DMS114 treated with DMSO at 0.1 percent for 48 hours (cell line): Measurements from ENCODE around the gene RGCC.
"Not testable (repeated sequence)": the region's sequence is repeated elsewhere in the genome, so short reads cannot be mapped to it uniquely, and the experiment has no call there.

Experiments used
- DNase-seq: peaks from one replicate; lab custom pipeline; 2025; ENCODE audit not compliant: unreplicated experiment; lab: John Stamatoyannopoulos, UW

The RGCC gene

DNA sequence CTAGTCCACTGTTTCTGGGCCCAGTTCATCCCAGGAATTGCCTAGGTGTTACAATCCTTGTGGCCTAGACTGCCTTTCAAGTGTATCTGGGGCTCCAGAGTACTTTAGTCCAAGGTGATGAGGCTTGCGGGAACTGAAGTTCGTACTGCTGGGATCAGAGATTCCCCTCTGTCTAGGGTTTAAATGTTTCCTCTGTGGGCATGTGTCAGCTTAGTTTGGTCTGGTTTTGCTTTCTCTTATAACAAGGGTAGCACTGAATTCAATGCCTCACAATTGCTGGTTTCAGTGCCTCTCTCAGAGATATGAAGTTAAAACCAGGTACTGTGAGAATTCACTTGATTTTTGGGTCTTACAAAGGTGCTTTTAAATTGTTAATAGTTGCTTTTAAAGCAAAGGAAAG, 30.8 kb downstream of the RGCC start:
- DNase-seq: no peak

DNA sequence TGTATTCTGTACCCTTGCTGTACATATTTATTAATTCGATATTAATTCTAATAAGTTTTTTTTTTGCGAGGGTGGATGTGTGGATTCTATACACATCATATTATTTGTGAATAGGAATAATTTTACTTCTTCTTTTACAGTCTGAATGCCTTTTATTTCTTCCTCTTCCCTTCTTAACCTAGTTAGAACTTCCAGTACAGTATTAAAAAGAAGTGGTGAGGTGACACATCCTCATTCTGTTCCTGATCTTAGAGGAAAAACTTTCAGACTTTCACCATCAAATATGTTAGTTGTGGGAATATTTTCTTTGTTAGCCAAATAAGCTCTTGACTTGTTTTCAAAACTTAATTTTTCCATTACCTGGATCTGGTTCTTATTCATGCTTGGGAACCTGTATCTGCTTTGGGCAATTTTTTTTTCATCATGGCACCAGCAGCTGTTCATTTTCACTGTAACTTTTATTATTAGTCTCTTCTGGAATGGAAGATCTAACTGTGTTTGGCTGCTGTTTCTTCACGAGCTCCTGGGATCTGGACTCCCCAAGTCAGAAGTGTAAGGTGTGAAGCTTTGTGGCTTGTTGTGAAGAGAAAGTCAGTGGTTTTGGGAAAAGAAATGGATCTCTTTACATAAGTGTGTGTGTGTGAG, 33.1 kb downstream of the RGCC start:
- DNase-seq: no peak

DNA sequence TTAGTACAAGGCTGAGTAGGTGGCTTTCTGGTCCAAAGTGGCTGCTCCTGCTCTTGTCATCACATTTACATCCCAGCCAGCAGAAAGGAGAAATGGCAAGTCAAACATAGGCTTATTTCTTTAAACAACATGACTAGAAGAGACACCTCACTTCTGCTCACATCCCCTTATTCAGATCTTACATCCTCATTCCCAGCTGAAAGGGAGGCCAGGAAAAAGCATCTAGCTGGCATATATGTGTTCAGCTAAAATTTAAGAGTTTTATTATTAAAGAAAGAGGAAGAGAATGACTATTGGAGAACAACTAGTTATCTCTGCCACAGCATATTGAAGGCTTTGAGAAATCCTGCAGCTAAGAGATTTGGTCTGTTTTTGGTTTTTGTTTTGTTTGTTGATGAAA, 34.1 kb downstream of the RGCC start:
- no peak for DNase-seq

DNA sequence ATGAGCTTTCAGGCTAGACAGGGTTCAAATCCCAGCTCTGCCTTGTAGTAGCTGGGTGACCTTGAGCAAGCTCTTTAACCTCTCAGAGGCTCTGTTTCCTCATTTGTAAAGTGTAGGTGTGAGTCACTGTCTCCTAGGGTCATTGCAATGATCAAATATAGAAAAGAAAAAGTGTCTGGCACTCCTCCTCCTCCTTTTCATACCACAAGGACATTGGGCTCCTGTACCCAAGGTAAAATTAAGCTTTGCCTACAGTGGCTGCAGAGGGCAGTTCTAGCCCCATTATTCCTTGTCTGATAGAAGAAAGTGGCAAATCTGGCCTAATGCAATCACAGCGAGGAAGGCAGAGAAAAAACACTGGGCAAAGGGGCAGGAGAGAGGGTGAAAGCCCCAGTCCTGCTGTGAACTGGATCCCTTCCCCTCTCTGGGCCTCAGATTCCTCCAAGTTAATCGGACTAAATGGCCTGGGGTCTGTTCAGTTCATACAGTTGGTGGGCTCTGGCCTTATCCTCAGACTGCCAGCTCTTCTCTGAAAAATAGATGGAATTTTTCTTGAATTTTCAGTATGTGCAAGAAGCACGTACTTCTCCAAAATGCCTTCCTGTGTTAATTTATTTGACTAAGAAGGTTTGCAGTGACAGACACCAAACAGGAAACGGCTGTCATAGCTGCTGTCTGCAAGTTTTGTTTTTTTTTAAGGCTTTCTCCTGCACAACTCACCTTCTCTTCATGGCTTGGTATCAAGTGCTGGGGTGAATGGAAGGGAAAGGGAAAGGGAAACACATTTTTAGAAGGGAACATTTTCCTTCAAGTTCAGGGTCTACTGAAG, 35.3 kb downstream of the RGCC start:
- no peak for DNase-seq

DNA sequence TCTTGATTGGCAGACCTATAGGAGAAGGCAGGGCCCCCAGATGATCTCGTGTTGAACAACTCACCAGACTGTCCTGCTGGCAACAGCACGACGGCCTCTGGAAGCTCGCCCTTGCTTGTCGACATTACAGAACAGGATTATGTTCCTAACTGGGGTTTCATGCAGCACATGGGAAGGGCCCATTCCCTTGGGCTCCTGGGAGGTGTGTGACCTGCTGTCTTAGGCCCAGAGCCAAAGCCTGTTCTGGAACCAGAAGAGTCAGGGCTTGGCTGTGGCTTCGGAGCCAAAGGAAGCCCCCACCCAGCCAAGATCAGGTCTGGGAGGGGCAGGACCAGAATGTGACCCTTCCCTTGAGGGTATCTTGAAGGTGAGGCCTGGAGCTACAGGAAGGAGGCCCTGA, 36.9 kb downstream of the RGCC start:
- DNase-seq: no peak

DNA sequence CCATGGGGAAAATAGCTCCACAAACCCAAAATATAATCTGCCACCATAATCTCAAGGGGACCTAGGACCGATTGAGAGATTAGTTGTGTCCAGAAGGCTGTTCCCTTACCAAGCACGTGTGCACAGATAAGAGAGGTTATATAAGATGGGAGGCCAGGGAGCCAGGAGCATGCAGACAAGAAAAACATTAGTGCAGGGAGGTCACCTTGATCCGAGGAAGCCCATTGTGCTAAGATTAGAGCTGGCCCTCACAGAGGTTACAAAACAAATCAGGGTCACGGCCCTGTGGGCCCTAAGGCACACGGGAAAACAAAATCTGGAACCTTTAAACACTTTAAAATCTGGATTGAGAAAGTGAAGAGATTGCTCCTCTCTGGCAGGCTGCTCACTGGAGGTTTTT, 37.7 kb downstream of the RGCC start:
- no peak for DNase-seq

DNA sequence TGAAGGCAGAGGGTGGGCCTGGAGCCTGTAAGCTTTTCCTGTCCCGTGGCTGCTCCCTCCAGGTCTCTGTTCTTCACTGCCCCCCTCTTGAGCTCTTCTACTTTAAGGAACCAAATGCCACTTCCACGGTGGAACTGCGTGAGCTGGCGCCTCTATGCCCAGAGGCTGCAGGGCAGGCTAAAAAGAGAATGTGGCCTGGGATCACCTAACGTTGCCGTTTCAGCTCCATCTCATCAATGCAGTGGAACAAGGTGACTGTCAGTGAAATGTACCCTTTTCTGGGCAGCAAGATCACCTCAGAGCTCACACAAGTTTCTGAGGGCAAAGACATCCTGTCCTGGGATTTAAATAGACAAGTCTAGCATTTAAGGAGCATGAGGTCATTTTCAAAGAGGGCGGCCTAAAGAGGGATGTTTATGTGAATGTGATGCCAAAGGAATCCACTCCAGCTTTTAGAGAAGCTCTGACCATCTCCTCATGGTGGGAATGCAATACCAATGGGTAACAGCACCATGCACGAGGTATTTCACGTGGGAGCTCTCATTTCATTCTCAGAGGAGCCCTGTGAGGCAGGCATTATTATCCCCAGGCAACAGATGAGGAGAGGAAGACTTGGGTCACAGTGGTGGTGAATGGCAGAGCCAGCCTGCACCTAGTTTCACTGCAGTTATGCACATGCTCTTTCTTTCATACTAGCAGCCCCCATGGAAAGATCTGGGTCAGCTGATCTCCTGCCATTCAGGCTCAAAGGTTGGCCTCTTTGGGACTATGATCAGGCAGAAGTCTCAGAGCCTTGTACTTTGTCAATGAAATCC, 39.3 kb downstream of the RGCC start:
- no peak for DNase-seq

DNA sequence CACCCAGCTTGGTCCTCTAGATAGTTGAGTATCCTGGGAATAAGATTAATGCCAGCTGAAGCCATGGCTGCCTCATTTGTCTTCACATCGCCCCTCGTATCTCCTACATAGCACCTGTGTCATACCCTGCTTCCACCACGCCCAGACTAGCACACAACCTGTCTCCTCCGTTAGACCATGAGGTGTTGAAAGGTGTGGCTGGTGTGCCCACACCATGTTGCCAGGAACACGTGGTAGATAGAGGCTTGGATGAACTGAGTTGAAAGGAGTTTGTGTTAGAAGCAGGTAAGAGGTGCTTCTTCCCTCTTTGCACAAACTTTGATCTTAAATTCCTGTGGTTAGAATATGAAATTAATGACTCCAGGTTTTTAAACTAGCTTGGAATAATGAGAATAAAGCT, 40.1 kb downstream of the RGCC start:
- DNase-seq: no peak

DNA sequence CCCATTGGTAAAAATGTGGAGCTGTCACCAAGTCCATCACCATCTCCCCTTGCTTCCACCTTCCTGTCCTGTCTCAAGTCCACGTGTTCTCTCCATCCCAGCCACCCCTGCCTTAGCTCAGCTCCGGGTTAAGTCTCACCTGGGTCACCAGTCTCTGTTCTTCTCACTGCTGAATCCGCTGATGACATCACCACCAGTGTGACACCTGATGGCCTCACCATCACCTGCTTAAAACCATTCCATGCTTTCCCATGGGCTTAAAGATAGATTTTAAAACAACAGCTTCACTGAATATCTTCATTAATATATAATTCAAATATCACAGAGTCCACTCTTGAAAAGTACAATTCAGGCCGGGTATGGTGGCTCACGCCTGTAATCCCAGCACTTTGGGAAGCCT, 42.1 kb downstream of the RGCC start:
- no peak for DNase-seq

DNA sequence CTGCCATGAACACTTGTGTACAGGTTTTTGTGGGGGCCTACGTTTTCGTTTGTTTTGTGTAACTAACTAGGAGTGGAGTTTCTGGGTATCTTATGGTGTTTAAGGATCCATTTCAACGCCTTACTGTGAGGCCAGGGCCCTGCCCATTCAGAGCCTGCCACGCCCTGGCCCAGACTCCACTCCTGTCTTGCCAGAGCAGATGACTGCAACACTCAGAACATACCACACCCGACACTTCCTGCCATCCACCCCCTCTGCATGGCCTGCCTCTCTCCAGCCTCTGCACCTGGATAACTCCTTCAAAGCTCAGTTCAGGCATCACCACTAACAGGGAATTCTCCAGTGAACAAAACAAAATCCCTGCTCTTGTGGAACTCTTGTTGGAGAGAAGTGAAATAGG, 43.2 kb downstream of the RGCC start:
- DNase-seq: no peak

DNA sequence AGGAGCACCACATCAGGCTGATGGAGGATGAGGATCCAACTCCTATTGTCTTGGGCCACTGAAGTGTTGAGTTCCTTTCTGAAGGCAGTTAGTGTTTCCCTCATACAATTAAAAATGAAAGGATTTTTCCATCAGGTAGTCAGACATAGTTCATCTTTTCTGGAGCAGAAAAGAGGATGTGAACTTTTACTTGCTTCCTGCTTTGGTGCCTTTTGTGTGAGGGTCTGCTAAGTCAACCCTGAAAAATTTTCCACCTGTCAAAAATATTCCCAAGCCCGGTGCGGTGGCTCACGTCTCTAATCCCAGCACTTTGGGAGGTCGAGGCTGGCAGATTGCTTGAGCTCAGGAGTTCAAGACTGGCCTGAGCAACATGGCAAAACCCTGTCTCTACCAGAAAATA, 43.9 kb downstream of the RGCC start:
- DNase-seq: no peak

DNA sequence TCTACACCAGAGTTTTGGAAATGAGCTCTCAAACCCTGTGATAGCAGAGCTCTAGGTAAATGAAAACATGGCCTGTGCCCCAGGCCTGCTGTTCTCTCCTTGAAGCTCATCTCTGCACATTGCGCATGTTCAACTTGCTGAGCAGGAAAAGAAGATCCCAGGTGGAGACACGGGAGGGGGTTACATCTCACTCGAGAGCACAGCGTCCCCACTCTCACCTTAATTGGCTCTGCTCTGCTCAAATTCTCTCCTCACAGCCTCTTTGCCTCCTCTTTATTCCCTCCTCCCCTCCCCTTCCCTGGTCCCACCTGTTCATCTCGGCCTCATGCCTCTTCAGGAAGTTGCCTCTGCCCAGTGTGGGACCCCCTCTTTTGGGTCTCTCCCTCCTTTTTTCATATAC, 44.7 kb downstream of the RGCC start:
- no peak for DNase-seq

DNA sequence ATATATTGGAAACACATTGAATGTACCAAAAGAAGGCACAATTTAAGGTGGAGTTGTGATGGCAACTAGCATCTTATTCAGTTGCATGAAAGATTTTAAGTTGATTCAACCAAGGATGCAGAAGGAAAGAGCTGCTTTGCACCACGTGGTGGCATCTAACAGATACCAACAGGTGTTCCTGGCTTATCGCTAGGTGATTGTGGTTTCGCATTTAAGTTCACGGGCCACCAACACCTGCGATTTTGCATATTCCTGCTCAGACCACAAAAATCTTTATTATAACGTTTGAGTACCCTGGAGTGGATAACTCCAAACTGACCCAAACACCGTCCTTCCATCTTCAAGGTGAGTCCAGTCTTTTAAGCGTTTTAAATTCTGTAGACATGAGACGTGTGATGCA, 45.3 kb downstream of the RGCC start:
- no peak for DNase-seq

DNA sequence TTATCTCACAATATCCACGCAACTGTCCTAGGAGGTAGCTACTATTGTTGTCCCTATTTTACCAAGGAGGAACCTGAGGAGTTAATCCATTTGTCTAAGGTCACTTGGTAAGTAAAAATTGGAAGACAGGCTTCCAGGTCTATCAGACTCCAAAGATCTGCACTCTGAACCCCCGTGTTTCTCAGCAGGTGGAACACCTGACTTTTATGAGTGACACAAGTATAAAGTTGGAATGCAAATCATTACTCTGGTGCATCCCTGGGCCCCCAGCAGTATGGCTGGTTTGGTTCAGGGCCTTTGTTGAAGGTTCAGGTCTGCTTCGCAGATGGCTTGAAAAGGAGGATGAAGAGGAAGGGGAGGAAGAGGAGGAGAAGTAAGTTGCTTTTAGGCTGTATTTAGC, 46.0 kb downstream of the RGCC start:
- no peak for DNase-seq

DNA sequence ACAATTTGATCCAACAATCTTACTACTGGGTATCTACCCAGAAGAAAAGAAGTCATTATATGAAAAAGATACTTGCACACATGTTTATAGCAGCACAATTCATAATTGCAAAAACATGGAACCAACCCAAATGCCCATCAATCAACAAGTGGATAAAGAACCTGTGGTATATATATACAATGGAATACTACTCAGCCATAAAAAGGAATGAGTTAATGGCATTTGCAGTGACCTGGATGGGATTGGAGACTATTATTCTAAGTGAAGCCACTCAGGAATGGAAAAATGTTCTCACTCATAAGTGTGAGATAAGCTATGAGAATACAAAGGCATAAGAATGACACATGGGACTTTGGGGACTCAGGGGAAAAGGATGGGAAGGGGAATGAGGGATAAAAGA, 47.3 kb downstream of the RGCC start:
- not testable (repeated sequence) for DNase-seq

DNA sequence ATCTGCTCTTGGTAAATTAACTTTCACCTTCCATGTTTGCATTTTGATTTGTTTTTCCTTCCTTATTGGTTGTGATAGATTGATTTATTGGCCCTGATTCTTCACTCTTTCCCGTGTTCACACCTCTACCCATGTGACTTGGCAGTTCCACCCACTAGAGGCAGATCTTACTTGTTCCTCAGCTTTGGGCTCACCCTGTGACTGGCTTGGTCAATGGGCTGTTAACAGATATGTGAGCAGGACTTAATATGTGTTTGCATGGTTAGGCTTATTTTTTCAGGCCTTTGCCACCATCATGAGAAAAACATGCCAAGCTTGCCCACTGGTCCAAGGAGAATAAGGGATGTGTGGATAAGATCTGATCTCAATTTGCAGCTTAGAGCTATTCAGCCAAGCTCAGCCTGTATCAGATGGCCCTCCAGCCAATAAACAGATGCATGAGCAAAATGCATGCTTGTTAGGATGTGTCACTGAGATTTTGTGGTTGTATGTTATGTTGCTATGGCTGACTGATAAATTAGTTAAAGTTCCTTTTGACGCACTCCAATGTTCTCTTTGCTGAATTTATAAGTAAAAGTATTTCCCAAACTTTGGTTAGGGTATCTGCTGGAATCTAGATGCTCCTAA, 48.0 kb downstream of the RGCC start:
- DNase-seq: no peak

DNA sequence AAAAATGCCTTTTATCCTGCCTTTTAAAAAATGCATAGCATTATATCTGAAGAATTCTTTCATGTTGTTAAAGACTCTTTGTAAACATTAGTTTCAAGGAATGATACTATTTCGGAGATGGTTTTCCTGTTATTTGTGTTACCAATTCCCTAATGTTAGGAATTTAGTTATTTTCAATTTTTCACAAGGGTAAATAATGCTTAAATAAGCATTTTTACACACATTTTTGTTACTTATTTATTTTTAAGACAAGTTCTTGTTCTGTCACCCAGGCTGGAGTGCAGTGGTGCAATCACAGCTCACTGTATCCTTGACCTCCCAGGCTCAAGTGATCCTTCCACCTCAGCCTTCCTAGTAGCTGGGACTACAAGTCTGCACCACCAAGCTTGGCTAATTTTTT, 49.0 kb downstream of the RGCC start:
- DNase-seq: no peak

DNA sequence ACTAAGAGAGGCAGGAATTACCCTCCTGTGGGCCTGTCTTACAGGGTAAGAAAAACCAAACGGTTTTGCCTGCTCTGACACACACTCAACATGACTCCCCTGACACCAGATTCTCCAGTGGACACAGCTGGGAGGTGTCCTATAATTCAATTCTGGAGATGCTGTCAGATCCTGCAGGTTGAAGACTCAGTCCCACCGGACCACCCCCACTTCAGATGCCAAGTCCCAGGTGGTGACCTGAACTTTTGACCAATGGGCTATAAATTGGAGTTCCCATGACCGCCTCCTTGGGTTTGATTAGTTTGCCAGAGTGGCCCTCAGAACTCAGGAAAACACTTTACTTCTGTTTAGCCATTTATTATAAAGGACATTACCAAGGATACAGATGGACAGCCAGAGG, 52.6 kb downstream of the RGCC start:
- DNase-seq: no peak

DNA sequence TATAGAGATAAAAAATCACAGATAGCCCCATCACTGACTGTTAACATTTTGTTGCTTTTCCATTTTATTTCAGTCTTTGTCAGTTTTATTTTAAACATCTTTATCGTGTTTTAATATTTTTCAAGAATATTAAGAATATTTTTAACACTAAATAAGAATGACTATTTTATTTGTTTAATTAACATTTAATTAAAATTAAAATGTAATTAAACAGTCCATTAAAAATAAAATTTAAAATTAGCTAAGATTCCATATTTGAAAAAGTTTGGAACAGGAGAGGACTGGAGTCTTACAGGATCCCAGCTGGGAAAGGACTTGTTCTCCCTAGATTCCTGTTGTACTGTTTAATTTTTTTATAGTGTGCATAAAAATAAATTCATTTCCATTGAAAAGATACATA, 54.5 kb downstream of the RGCC start:
- no peak for DNase-seq

DNA sequence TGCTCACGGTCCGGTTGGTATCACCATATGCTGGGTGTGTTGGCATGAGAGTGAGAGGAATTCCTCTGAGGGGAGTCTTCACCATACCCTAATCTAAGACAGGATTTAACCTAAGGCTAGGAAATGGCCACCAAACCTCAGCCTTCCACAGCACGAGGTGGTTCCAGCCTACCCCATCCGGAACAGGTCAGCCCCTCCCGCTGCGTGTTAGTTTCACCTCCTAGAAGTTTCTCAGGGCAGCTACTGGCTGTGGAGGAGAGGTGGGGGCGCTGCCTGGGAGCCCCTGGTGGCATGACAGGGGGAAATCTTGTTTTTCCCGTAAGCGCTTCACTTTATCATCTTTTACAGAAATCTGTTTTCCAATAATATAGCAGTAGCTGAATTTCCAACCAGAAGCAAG, 55.1 kb downstream of the RGCC start:
- no peak for DNase-seq

DNA sequence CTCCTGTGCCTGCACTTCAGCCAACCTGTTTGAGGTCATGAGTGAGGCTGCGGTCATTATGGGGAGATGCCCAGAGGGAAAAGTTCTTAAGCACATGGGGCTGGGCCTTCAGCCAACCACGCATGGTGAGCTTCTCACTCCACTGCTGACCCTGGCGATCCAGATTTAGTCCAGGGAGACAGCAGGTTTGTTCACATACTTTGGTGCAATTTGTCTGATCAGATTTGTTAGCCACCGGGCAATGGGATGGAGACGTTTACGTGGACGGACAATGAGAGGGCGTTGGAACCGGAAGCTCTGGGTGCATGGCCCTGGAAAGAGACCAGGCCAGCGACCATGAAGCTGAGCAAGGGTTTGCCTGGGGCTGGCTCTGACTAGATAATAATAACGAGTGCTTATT, 56.2 kb downstream of the RGCC start:
- no peak for DNase-seq
